ENCODE measurements around the gene PID1. TPM values are rescaled to one million over a fixed set of nuclear protein-coding genes. Genes with fewer than 3 reads are reported as not detected.

PID1 gene
- total RNA-seq, 2 donors from 2014 or later, result 39.2 to 51.2 TPM

DNA sequence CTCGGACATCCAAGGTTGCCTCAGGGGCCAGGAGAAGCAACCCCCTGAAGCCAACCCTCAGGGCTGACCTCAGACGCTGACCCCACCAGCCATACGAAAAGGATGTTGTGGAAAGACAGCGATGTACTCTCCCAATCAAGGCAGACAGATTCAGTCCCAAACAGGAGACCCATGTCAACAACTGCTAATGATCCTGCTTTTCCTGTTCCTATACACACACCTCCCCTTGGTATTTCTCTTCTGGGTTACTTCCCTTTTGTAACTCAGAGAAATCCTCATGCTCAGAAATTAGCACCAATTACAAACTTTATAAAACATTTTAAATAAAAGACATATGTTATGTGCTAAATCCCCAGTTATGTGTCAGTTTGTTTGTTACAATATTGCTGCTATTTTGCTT is 120.8 kb downstream of the PID1 start:
- intact Hi-C loops (cut with DNase I, micrococcal nuclease), result no loop called here
- ATAC-seq (no peak), DNase-seq (no peak)

DNA sequence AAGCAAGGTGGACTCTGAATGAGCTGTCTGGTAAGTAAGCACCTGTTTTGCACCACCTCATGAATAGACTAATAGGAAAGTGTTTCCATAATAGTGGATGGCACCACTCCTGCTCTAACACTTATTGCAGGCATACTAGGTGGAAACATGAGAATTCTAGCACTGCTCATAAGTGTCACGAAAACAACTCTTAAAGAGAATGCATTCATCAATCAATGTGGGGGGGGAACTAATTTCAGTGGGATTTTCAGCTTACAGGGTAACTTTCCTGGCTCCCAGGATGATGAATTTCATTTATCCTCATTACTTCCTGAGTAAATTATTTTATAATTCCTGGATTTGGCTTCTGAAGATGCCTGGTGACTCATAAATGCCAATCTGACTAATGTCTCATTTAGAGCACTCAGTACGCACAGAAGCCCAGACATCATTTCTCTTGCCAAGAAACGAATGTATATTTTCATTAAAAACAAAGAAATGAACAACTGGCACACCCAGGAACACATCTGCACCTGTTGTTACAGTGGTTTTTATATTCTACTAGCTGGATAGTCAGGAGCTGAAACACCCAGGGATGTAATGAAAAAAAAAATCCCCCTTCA is 129.6 kb downstream of the PID1 start:
- ATAC-seq (no peak), DNase-seq (no peak)
- intact Hi-C loops (cut with DNase I, micrococcal nuclease), result no loop called here

- ATAC-seq (peak; percentile 80), DNase-seq (no peak)
- intact Hi-C loops (cut with DNase I, micrococcal nuclease), result no loop called here
These were observed 133.4 kb downstream of the PID1 start for GRCh38 chr2:229137639-229138038.

GRCh38 chr2:229137066-229137465 is 134.0 kb downstream of the PID1 start:
- no peak for DNase-seq
- intact Hi-C loops (cut with DNase I, micrococcal nuclease), result no loop called here
- ATAC-seq, result no peak

- ATAC-seq, result peak; percentile 49
- DNase-seq, result no peak
- intact Hi-C loops (cut with DNase I, micrococcal nuclease), result loop anchor here in 1 of 2 donors (5.0 kb wide), 1 partner anchor 139 kb away; the partner anchor contains the start of gene PID1
These were observed 137.8 kb downstream of the PID1 start for GRCh38 chr2:229133155-229133772.

DNA sequence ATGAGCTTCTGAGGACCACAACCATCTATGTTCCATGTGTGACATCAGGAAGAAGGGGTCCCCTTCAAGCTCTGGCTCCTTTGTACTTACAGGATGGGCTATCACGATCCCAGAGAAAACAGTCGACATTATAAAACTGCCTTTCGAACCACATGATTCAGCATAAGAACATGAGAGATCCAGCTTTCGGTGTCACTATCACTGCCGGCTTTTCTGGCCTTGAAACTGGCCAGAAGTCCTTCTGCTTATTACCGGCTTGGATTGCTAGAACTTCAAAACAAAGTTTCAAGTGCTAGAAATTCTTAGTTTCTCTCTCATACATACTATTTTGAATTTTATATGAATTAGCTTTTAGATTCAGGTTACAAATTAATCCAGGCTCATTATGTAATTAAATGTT is 138.9 kb downstream of the PID1 start:
- intact Hi-C loops (cut with DNase I, micrococcal nuclease), result loop anchor here in 1 of 2 donors (5.0 kb wide), 1 partner anchor 140 kb away; the partner anchor contains the start of gene PID1
- no peak for ATAC-seq
- DNase-seq, result no peak

- intact Hi-C loops (cut with DNase I, micrococcal nuclease), result loop anchor here in 1 of 2 donors (5.0 kb wide), 1 partner anchor 142 kb away; the partner anchor contains the start of gene PID1
- DNase-seq, result no peak
- peak; percentile 17 for ATAC-seq
These were observed 140.6 kb downstream of the PID1 start for GRCh38 chr2:229130522-229130921.

- DNase-seq, result peak; percentile 45 to 58
- intact Hi-C loops (cut with DNase I, micrococcal nuclease), result loop anchor here in 1 of 2 donors (5.0 kb wide), 1 partner anchor 142 kb away; the partner anchor contains the start of gene PID1
- peak; percentile 91 for ATAC-seq
These were observed 141.2 kb downstream of the PID1 start for GRCh38 chr2:229129738-229130371.

GRCh38 chr2:229127471-229127870 is 143.6 kb downstream of the PID1 start:
- DNase-seq (no peak), ATAC-seq (no peak)
- intact Hi-C loops (cut with DNase I, micrococcal nuclease), result no loop called here

DNA sequence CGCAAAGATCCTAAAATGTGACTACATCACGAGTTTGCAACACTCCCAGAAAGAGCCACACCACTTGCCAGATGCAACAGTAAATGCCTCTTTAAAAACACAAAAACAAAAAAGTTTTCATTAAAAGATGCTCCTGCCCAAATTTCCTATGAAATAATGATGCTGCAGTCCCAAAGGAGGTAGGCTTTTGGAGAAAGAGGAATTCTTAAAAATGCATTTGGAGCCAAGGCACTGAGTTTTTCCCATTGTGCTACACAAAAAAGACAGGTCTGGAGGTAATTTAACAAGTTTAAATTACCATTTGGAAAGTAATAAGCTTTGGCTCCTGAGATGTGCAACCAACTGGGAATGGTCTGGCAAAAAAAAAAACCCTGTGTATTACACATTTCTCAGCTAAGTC is 145.0 kb downstream of the PID1 start:
- no peak for DNase-seq
- intact Hi-C loops (cut with DNase I, micrococcal nuclease), result no loop called here

DNA sequence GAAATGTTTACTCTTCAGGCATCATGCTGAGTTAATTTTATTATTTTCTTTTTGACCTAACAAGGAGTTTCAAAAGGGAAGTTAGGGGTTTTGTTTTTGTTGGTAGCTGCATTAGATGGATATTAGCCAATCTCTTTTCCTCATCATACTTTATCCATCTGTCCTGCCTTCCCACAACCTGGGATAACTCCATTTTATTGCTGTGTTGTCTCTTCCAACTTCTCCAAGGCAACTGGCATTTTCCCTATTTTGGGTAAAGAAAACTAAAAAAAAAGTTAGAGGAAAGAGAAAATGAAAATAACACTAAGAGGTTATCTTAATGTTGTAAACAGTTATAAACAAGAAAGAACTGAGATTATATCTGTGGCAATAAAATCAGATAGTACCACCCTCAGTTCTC is 147.0 kb downstream of the PID1 start:
- intact Hi-C loops (cut with DNase I, micrococcal nuclease), result no loop called here
- ATAC-seq (no peak), DNase-seq (no peak)

More for the DNA sequence above, 145.0 kb downstream of the PID1 start:
- ATAC-seq, result no peak

- no peak for DNase-seq
- ATAC-seq, result no peak
- intact Hi-C loops (cut with DNase I, micrococcal nuclease), result no loop called here
These were observed 152.2 kb downstream of the PID1 start for GRCh38 chr2:229118927-229119326.

GRCh38 chr2:229118336-229118735 is 152.8 kb downstream of the PID1 start:
- intact Hi-C loops (cut with DNase I, micrococcal nuclease), result no loop called here
- DNase-seq (no peak), ATAC-seq (no peak)

DNA sequence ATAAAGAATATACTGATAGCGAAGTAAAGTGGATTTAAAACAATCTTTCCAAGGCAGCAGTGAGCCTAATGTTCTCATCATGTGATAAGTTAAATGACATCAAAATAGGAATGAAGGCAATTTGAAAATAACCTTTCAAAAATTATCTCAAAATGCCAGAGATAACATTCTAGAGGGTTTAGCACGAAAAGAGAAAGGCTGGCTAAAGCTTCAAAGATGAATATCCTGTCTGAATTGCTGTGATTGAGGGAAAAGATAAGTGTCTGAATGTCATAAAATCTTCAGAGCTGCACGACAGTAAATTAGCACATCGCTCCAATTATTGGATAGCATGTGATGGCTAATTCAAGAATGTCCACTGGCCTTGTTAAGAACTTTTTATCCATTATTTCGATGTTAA is 159.3 kb downstream of the PID1 start:
- ATAC-seq (no peak), DNase-seq (no peak)
- intact Hi-C loops (cut with DNase I, micrococcal nuclease), result no loop called here

DNA sequence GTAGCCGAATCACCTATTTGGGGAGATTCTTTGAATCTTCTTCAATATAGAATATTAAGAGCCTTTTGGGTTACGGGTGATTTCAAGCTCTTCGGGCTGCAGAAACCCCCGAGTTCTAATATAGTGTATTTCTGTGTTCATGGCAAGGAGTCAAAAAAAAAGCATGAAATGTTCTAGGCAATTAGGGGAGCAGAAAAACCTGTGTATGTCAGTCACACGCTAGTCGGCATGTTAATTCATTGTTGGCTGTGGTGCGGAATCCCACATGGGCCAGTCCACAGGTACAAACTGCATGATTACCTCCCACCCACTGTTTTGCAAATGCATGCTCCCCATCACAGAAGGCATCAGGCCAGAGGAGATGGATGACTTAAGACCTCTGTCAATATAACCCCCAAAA is 161.9 kb downstream of the PID1 start:
- DNase-seq (no peak), ATAC-seq (no peak)
- intact Hi-C loops (cut with DNase I, micrococcal nuclease), result no loop called here

- intact Hi-C loops (cut with DNase I, micrococcal nuclease), result no loop called here
- ATAC-seq, result no peak
These were observed 163.5 kb downstream of the PID1 start for GRCh38 chr2:229107601-229108000.

DNA sequence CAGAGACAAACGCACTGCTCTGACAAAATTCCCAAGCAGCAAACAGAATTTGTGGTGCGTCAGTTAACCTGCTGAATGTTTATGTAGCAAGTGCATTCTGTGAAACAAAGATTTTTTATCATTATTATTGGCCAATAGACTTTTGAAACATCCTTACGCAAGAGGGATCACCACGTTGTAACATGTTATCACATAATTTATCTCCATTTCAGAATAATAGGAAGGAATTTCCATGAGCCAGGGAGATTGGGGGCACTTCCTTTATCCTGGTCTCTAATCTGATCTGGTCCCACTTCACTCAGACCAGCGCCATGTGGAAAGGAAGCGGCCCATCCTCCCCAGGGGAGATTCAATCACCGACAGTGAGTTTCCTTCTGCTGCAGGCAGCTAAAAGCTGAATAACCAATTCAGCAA is 166.1 kb downstream of the PID1 start:
- DNase-seq (no peak), ATAC-seq (no peak)
- intact Hi-C loops (cut with DNase I, micrococcal nuclease), result no loop called here

More at GRCh38 chr2:229107601-229108000, 163.5 kb downstream of the PID1 start:
- DNase-seq, result no peak

GRCh38 chr2:229104025-229104424 is 167.1 kb downstream of the PID1 start:
- no peak for DNase-seq
- ATAC-seq, result no peak
- intact Hi-C loops (cut with DNase I, micrococcal nuclease), result no loop called here

GRCh38 chr2:229101314-229101713 is 169.8 kb downstream of the PID1 start:
- intact Hi-C loops (cut with DNase I, micrococcal nuclease), result no loop called here
- DNase-seq (no peak), ATAC-seq (no peak)

- no peak for ATAC-seq
- DNase-seq, result no peak
- intact Hi-C loops (cut with DNase I, micrococcal nuclease), result no loop called here
These were observed 171.9 kb downstream of the PID1 start for GRCh38 chr2:229099231-229099630.

Data from left colon (tissue), 2 donors.